ENCODE results near the gene CAGE1. TPM values are rescaled to one million over a fixed set of nuclear protein-coding genes. Genes with fewer than 3 reads are reported as not detected.

CAGE1 gene
- total and polyA plus RNA-seq, 2 experiments from 2014 or later = 0.07 TPM; not detected in 1

Other genes with a start within 250 kb of the CAGE1 start
- 70.2 and 96.8 TPM in 2 replicates for gene SSR1, start 76.5 kb downstream of the CAGE1 start, total RNA-seq (2014; rRNA removed; shearing (Covaris generic))
- 59.3 and 65.3 TPM in 2 replicates for gene SSR1, start 76.5 kb downstream of the CAGE1 start, polyA plus RNA-seq (2016; fragmentation: Nextera tagmentation; extraction: Ambion mirVana)
- 15.5 and 15.7 TPM in 2 replicates for gene RIOK1, start 66 bp upstream of the CAGE1 start, total RNA-seq (2014; rRNA removed; shearing (Covaris generic))
- gene RIOK1, start 66 bp upstream of the CAGE1 start, polyA plus RNA-seq (2016; fragmentation: Nextera tagmentation; extraction: Ambion mirVana) = 26.4 and 34.3 TPM in 2 replicates
- gene DSP, start 151.9 kb upstream of the CAGE1 start, total RNA-seq (2014; rRNA removed; shearing (Covaris generic)) = 42.5 and 43.7 TPM in 2 replicates
- 14.8 and 16.8 TPM in 2 replicates for gene DSP, start 151.9 kb upstream of the CAGE1 start, polyA plus RNA-seq (2016; fragmentation: Nextera tagmentation; extraction: Ambion mirVana)
- 23.9 and 27.0 TPM in 2 replicates for gene SNRNP48, start 200.5 kb upstream of the CAGE1 start, total RNA-seq (2014; rRNA removed; shearing (Covaris generic))
- gene SNRNP48, start 200.5 kb upstream of the CAGE1 start, polyA plus RNA-seq (2016; fragmentation: Nextera tagmentation; extraction: Ambion mirVana) = 12.0 and 17.2 TPM in 2 replicates